Stomach smooth muscle (tissue), 2 donors: ENCODE measurements around the gene GNAS-AS1.

Experiments used
- H3K27ac ChIP-seq: one replicate; pipeline ENCODE4 v1.7.0; 2013; ENCODE audit warnings: mild to moderate bottlenecking, low read length, inconsistent platforms
- H3K27me3 ChIP-seq, 2 donors: one replicate each; pipeline ENCODE4 v1.7.0; 2013; ENCODE audit warnings: low read length in 2 of 2; ENCODE audit not compliant: insufficient read depth in 2 of 2, control insufficient read depth in 1 of 2
- H3K36me3 ChIP-seq, 2 donors: one replicate each; pipeline ENCODE4 v1.7.0; 2013; ENCODE audit warnings: low read length in 2 of 2; ENCODE audit not compliant: control insufficient read depth in 2 of 2, insufficient read depth in 2 of 2
- H3K4me1 ChIP-seq: one replicate; pipeline ENCODE4 v1.7.0; 2013; ENCODE audit warnings: low read length; ENCODE audit not compliant: control insufficient read depth, insufficient read depth
- H3K4me3 ChIP-seq, 2 donors: one replicate each; pipeline ENCODE4 v1.7.0; 2013; ENCODE audit warnings: low read length in 2 of 2
- H3K9ac ChIP-seq, 2 donors: one replicate each; pipeline ENCODE4 v1.7.0; 2013; ENCODE audit warnings: low read length in 2 of 2, mild to moderate bottlenecking in 1 of 2
- H3K9me3 ChIP-seq, 2 donors: one replicate each; pipeline ENCODE4 v1.7.0; 2013; ENCODE audit warnings: low read length in 2 of 2; ENCODE audit not compliant: control insufficient read depth in 2 of 2
- donor health status: healthy.
- donor health status: Pancreatic carcinoma.

GNAS-AS1 gene

GRCh38 chr20:58818586-58819285 is 32.0 kb downstream of the GNAS-AS1 start:
- H3K27ac ChIP-seq = no peak overlapping the region
- no peaks in the 10 kb centered on the region for H3K36me3 ChIP-seq
- H3K9ac ChIP-seq = no peak overlapping the region
- no peak overlapping the region for H3K4me3 ChIP-seq
- H3K27me3 ChIP-seq = peaks cover 2 to 3% of the 10 kb centered on the region in 2 donors
- H3K4me1 ChIP-seq = no peaks in the 10 kb centered on the region
- no peaks in the 10 kb centered on the region for H3K9me3 ChIP-seq

GRCh38 chr20:58817748-58818147 is 33.0 kb downstream of the GNAS-AS1 start:
- Histone ChIP-seq H3K4me3 (no peak overlapping the region), H3K27ac (no peak overlapping the region), H3K9ac (no peak overlapping the region), H3K9me3 (no peaks in the 10 kb centered on the region), H3K27me3 (peaks cover 0 to 3% of the 10 kb centered on the region in 2 donors), H3K36me3 (no peaks in the 10 kb centered on the region), H3K4me1 (no peaks in the 10 kb centered on the region)

- no peaks in the 10 kb centered on the region for H3K9me3 ChIP-seq
- peaks cover 2 to 3% of the 10 kb centered on the region in 2 donors for H3K27me3 ChIP-seq
- H3K4me1 ChIP-seq = no peaks in the 10 kb centered on the region
- no peak overlapping the region for H3K9ac ChIP-seq
- H3K4me3 ChIP-seq = no peak overlapping the region
- H3K36me3 ChIP-seq = no peaks in the 10 kb centered on the region
- H3K27ac ChIP-seq = no peak overlapping the region
Measured at GRCh38 chr20:58816957-58817651, 33.6 kb downstream of the GNAS-AS1 start.

GRCh38 chr20:58816051-58816450 is 34.7 kb downstream of the GNAS-AS1 start:
- H3K4me3 ChIP-seq = no peak overlapping the region
- H3K36me3 ChIP-seq = no peaks in the 10 kb centered on the region
- H3K27me3 ChIP-seq = peaks cover 2 to 3% of the 10 kb centered on the region in 2 donors
- H3K9me3 ChIP-seq = peaks cover 0 to 2% of the 10 kb centered on the region in 2 donors
- H3K4me1 ChIP-seq = no peaks in the 10 kb centered on the region
- H3K9ac ChIP-seq = no peak overlapping the region
- no peak overlapping the region for H3K27ac ChIP-seq

DNA sequence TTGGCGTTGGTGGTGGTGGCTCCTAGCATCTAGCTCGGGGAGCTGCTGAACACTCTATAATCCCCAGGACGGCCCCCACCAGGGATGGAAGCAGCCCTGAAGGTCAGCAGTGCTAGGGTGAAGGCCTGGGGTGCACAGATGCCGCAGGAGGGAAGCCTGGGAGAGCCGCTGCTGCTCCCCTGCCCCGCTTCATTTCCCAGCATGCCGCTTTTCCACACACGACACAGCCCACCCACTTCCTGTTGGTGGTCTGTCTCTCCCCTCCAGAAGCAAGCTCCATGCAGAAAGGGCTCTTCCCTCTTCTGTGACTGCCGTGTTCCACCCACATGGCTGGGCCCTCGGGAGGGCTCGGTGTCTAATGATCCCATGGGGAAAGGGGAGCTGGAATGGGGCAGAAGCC is 35.3 kb downstream of the GNAS-AS1 start:
- Histone ChIP-seq H3K27ac (no peak overlapping the region), H3K36me3 (no peaks in the 10 kb centered on the region), H3K27me3 (peaks cover 2 to 3% of the 10 kb centered on the region in 2 donors), H3K9ac (no peak overlapping the region), H3K4me1 (no peaks in the 10 kb centered on the region), H3K4me3 (no peak overlapping the region), H3K9me3 (peaks cover 0 to 2% of the 10 kb centered on the region in 2 donors)

GRCh38 chr20:58813369-58813768 is 37.3 kb downstream of the GNAS-AS1 start:
- H3K4me3 ChIP-seq = no peak overlapping the region
- no peak overlapping the region for H3K27ac ChIP-seq
- H3K36me3 ChIP-seq = no peaks in the 10 kb centered on the region
- H3K27me3 ChIP-seq = peaks cover 2 to 3% of the 10 kb centered on the region in 2 donors
- H3K9ac ChIP-seq = no peak overlapping the region
- H3K9me3 ChIP-seq = peaks cover 0 to 2% of the 10 kb centered on the region in 2 donors
- no peaks in the 10 kb centered on the region for H3K4me1 ChIP-seq

DNA sequence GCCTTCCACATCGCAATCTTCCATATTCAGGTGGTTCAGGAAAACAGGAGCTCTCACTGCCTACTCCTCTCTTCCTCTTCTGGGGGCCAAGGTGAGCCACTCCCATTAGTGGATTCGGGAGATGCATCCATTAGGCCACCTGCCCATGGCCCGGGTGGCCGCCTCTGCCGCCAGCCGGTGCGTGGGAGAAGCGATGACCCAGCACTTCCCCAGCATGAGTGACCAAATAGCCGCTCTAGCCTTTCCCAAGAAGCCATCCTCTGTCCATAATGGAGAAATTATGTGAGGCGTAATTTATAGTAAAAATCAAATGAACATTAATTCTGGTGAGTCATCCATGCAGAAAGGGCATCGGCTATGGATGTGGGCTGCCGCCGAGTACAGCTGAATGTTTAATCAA is 39.4 kb downstream of the GNAS-AS1 start:
- no peak overlapping the region for H3K27ac ChIP-seq
- no peak overlapping the region for H3K4me3 ChIP-seq
- no peaks in the 10 kb centered on the region for H3K36me3 ChIP-seq
- H3K27me3 ChIP-seq = peaks cover 2 to 3% of the 10 kb centered on the region in 2 donors
- no peaks in the 10 kb centered on the region for H3K4me1 ChIP-seq
- H3K9ac ChIP-seq = no peak overlapping the region
- H3K9me3 ChIP-seq = peaks cover 0 to 2% of the 10 kb centered on the region in 2 donors

DNA sequence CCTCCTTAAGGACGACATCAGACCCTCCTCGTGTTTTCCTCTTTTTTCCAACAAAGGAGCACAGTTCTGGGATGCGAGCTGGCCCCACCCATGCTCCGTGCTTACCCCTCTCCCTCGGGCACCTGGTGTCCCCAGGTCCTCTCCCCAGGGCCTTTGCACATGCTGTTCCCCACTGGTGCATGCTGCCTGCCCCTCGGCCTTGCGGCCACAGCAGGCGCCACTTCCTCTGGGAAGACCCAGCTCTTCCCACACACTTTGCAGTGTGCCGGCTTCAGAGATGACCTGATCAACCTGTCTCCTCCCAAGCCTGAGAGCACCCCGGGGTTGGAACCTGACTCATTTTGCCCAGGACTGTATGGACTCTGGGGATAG is 39.8 kb downstream of the GNAS-AS1 start:
- Histone ChIP-seq H3K36me3 (no peaks in the 10 kb centered on the region), H3K27me3 (peaks cover 1 to 2% of the 10 kb centered on the region in 2 donors), H3K27ac (no peak overlapping the region), H3K4me1 (no peaks in the 10 kb centered on the region), H3K9me3 (peaks cover 0 to 2% of the 10 kb centered on the region in 2 donors), H3K9ac (no peak overlapping the region), H3K4me3 (no peak overlapping the region)

- no peak overlapping the region for H3K4me3 ChIP-seq
- no peaks in the 10 kb centered on the region for H3K36me3 ChIP-seq
Measured at GRCh38 chr20:58810116-58810878, 40.4 kb downstream of the GNAS-AS1 start.

GRCh38 chr20:58808271-58809046 is 42.2 kb downstream of the GNAS-AS1 start:
- H3K4me3 ChIP-seq = no peak overlapping the region
- no peaks in the 10 kb centered on the region for H3K4me1 ChIP-seq
- H3K27ac ChIP-seq = no peak overlapping the region
- H3K36me3 ChIP-seq = no peaks in the 10 kb centered on the region
- peaks cover 0 to 2% of the 10 kb centered on the region in 2 donors for H3K9me3 ChIP-seq
- H3K9ac ChIP-seq = no peak overlapping the region
- peaks cover 0 to 8% of the 10 kb centered on the region in 2 donors for H3K27me3 ChIP-seq

More at GRCh38 chr20:58810116-58810878, 40.4 kb downstream of the GNAS-AS1 start:
- Histone ChIP-seq H3K27me3 (peaks cover 0 to 2% of the 10 kb centered on the region in 2 donors), H3K9ac (no peak overlapping the region), H3K27ac (no peak overlapping the region), H3K9me3 (peaks cover 0 to 2% of the 10 kb centered on the region in 2 donors), H3K4me1 (no peaks in the 10 kb centered on the region)
